ENCODE data around the gene ATP23. TPM values are rescaled to one million over a fixed set of nuclear protein-coding genes. Genes with fewer than 3 reads are reported as not detected.

The ATP23 gene
- total RNA-seq, 1 experiment from 2014 or later: 10.3 TPM

DNA sequence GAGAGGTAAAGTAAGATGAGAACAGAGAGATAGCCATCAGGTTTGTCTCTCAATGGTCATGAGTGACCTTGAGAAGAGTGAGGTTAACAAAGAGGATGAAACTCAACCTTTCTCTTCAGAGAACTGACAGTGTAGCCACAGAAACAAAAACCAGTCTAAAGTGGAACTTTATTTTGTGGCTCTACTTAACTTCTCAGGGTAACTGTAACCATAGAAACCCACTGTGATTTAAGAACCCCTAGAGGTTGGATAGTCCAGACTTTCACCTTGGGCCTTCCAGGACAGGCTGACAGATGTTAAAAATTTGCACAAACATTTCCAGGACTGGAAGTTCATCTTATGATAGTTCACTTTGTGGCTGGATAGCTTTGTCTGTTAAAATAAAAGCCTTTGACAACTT lies 48.5 kb downstream of the ATP23 start:
- intact Hi-C loops (cut with micrococcal nuclease; ENCODE audit: unreplicated experiment) (loop anchor here (10.0 kb wide), 1 partner anchor 1095 kb away; no protein-coding TSS in a partner anchor), in situ Hi-C loops (cut with HindIII; ENCODE audit: low pct_unique_long_range_greater_than_20kb, low sequenced_read_pairs) (no loop called here)
- TF ChIP-seq, protein P1, sequence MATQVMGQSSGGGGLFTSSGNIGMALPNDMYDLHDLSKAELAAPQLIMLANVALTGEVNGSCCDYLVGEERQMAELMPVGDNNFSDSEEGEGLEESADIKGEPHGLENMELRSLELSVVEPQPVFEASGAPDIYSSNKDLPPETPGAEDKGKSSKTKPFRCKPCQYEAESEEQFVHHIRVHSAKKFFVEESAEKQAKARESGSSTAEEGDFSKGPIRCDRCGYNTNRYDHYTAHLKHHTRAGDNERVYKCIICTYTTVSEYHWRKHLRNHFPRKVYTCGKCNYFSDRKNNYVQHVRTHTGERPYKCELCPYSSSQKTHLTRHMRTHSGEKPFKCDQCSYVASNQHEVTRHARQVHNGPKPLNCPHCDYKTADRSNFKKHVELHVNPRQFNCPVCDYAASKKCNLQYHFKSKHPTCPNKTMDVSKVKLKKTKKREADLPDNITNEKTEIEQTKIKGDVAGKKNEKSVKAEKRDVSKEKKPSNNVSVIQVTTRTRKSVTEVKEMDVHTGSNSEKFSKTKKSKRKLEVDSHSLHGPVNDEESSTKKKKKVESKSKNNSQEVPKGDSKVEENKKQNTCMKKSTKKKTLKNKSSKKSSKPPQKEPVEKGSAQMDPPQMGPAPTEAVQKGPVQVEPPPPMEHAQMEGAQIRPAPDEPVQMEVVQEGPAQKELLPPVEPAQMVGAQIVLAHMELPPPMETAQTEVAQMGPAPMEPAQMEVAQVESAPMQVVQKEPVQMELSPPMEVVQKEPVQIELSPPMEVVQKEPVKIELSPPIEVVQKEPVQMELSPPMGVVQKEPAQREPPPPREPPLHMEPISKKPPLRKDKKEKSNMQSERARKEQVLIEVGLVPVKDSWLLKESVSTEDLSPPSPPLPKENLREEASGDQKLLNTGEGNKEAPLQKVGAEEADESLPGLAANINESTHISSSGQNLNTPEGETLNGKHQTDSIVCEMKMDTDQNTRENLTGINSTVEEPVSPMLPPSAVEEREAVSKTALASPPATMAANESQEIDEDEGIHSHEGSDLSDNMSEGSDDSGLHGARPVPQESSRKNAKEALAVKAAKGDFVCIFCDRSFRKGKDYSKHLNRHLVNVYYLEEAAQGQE (IDR thresholded peaks at IDR 0.05; ENCODE audit: insufficient read depth in 1 of 2, low read depth in 2 of 2, low read length in 1 of 2): no peak
- TF ChIP-seq TCF7L2 (IDR thresholded peaks at IDR 0.05; ENCODE audit: low read depth, low read length): no peak
- no peak for TF ChIP-seq POLR2AphosphoS5 (IDR thresholded peaks at IDR 0.05; ENCODE audit: low read depth, low read length)
- TF ChIP-seq SIN3A (IDR thresholded peaks at IDR 0.05; ENCODE audit: borderline replicate concordance, insufficient read depth, low read depth, low read length): no peak
- TF ChIP-seq, protein P2, sequence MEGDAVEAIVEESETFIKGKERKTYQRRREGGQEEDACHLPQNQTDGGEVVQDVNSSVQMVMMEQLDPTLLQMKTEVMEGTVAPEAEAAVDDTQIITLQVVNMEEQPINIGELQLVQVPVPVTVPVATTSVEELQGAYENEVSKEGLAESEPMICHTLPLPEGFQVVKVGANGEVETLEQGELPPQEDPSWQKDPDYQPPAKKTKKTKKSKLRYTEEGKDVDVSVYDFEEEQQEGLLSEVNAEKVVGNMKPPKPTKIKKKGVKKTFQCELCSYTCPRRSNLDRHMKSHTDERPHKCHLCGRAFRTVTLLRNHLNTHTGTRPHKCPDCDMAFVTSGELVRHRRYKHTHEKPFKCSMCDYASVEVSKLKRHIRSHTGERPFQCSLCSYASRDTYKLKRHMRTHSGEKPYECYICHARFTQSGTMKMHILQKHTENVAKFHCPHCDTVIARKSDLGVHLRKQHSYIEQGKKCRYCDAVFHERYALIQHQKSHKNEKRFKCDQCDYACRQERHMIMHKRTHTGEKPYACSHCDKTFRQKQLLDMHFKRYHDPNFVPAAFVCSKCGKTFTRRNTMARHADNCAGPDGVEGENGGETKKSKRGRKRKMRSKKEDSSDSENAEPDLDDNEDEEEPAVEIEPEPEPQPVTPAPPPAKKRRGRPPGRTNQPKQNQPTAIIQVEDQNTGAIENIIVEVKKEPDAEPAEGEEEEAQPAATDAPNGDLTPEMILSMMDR (IDR thresholded peaks at IDR 0.05): no peak
- CTCF ChIA-PET: no interaction called here
- POLR2A ChIA-PET: no interaction called here
- Histone ChIP-seq H3K27me3 (ENCODE audit: control insufficient read depth, insufficient read depth, low read length) (no peaks in the 10 kb centered on the region; the same call in 1 of the 2 replicates), H3K36me3 (ENCODE audit: control insufficient read depth, insufficient read depth, low read length) (no peaks in the 10 kb centered on the region), H3K4me1 (ENCODE audit: control insufficient read depth, insufficient read depth, low read length) (no peaks in the 10 kb centered on the region), H3K4me3 (ENCODE audit: low read depth in 2 of 2, low read length in 2 of 2) (no peak overlapping the region), H3K27ac (ENCODE audit: low read length) (no peak overlapping the region), H3K9me3 (ENCODE audit: control insufficient read depth, insufficient read depth, low read depth, low read length) (no peaks in the 10 kb centered on the region)
- ATAC-seq (no peak), DNase-seq (ENCODE audit: low read depth, low spot score) (no peak)
- BruUV-seq (replicated peaks): no TSS peak

DNA sequence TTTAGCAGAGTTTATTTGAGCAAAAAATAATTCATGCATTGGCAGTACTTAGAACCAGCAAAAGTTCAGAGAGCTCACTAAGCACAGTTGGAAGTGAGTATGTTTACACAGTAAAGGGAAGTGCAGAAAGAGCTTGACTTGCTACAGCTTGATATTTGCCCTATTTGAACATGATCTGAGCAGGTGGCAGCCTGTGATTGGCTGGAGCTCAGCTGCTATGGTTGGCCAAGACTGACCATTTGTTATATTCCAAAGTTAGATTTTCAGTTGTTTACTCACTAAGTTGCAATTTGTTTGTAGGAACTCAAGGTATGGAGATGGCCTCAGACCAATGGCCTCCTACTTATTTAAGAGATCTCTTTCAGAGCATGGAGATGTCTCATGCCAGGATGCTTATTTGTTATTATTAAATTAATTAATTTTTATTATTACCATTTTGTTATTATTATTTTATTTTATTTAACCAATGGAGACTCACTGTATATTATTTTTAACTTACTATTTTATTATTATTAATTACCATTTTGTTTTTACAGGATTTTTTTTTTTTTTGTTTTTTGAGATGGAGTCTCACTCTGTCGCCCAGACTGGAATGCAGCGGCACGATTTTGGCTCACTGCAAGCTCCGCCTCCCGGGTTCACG lies 49.0 kb downstream of the ATP23 start:
- ChIA-PET CTCF (no interaction called here), POLR2A (no interaction called here)
- no peak overlapping the region for H3K4me3 ChIP-seq (ENCODE audit: low read depth in 2 of 2, low read length in 2 of 2)
- H3K27ac ChIP-seq (ENCODE audit: low read length): no peak overlapping the region
- no TSS peak for BruUV-seq (replicated peaks)
- ATAC-seq: no peak
- intact Hi-C loops (cut with micrococcal nuclease; ENCODE audit: unreplicated experiment) (no loop called here), in situ Hi-C loops (cut with HindIII; ENCODE audit: low pct_unique_long_range_greater_than_20kb, low sequenced_read_pairs) (no loop called here)
- DNase-seq (ENCODE audit: low read depth, low spot score): no peak
- H3K36me3 ChIP-seq (ENCODE audit: control insufficient read depth, insufficient read depth, low read length): no peaks in the 10 kb centered on the region
- H3K9me3 ChIP-seq (ENCODE audit: control insufficient read depth, insufficient read depth, low read depth, low read length): no peaks in the 10 kb centered on the region
- no peaks in the 10 kb centered on the region for H3K4me1 ChIP-seq (ENCODE audit: control insufficient read depth, insufficient read depth, low read length)
- TF ChIP-seq, protein P1 (IDR thresholded peaks at IDR 0.05; ENCODE audit: insufficient read depth in 1 of 2, low read depth in 2 of 2, low read length in 1 of 2): no peak
- no peak for TF ChIP-seq SIN3A (IDR thresholded peaks at IDR 0.05; ENCODE audit: borderline replicate concordance, insufficient read depth, low read depth, low read length)
- TF ChIP-seq POLR2AphosphoS5 (IDR thresholded peaks at IDR 0.05; ENCODE audit: low read depth, low read length): no peak
- no peak for TF ChIP-seq TCF7L2 (IDR thresholded peaks at IDR 0.05; ENCODE audit: low read depth, low read length)
- no peaks in the 10 kb centered on the region; the same call in 1 of the 2 replicates for H3K27me3 ChIP-seq (ENCODE audit: control insufficient read depth, insufficient read depth, low read length)
